Muscle of leg (tissue), 11 donors: ENCODE results near the gene ABLIM2. TPM values are rescaled to one million over a fixed set of nuclear protein-coding genes. Genes with fewer than 3 reads are reported as not detected.
"Not testable (repeated sequence)": the region's sequence is repeated elsewhere in the genome, so short reads cannot be mapped to it uniquely, and the experiment has no call there.

ENCODE experiments used
- DNase-seq: peaks from one replicate; pipeline ENCODE4 v3.0.0; 2013
- H3K27ac ChIP-seq: one replicate; pipeline ENCODE4 v1.5.1; 2013; ENCODE audit warnings: mild to moderate bottlenecking, low read length, control low read depth
- H3K27me3 ChIP-seq: one replicate; pipeline ENCODE4 v1.6.1; 2013; ENCODE audit warnings: low read length; ENCODE audit not compliant: control insufficient read depth, insufficient read depth
- H3K36me3 ChIP-seq: one replicate; pipeline ENCODE4 v1.6.1; 2013; ENCODE audit warnings: low read length; ENCODE audit not compliant: control insufficient read depth, insufficient read depth
- H3K4me1 ChIP-seq: one replicate; pipeline ENCODE4 v1.6.1; 2013; ENCODE audit warnings: low read length; ENCODE audit not compliant: control insufficient read depth, insufficient read depth
- H3K4me3 ChIP-seq: one replicate; pipeline ENCODE4 v1.5.1; 2013; ENCODE audit warnings: low read length, control low read depth
- H3K9me3 ChIP-seq: replicated peaks from 2 replicates; pipeline ENCODE4 v1.6.1; 2013; ENCODE audit warnings: low read depth, low read length; ENCODE audit not compliant: control insufficient read depth
- WGBS: methylation state at CpG from one replicate; pipeline ENCODE4 v1.1.5; 2013; ENCODE audit warnings: missing lambda C conversion rate; ENCODE audit not compliant: insufficient coverage; 5-methylcytosine and 5-hydroxymethylcytosine counted together
- polyA plus RNA-seq, 8 donors: library from polyadenylated mRNA; unstranded; fragments of 120-200 nt; gene quantifications; one replicate each; pipeline versions ENCODE4 v1.2.1 to v1.2.3, GENCODE V29; 2013; ENCODE audit warnings: inconsistent platforms in 1 of 8, low replicate concordance in 1 of 8; ENCODE audit not compliant: insufficient read length in 8 of 8, insufficient read depth in 1 of 8
- total RNA-seq: library from RNA; stranded (reverse); fragments of 120-200 nt; gene quantifications from one replicate; pipeline ENCODE4 v1.2.4, GENCODE V29; 2013

Gene ABLIM2
- total and polyA plus RNA-seq, 9 donors = 3.1 to 10.5 (median 5.7) TPM

- not testable (repeated sequence) for H3K4me3 ChIP-seq, H3K27me3 ChIP-seq, DNase-seq, H3K9me3 ChIP-seq, H3K36me3 ChIP-seq, H3K27ac ChIP-seq, H3K4me1 ChIP-seq
- 88% methylated on average over 16 of the region's 18 CpGs for WGBS
Observed at GRCh38 chr4:7918187-7918586, 240.4 kb downstream of the ABLIM2 start.

GRCh38 chr4:7917669-7918068 lies 240.9 kb downstream of the ABLIM2 start:
- WGBS = 57% methylated on average over 4 of the region's 6 CpGs

DNA sequence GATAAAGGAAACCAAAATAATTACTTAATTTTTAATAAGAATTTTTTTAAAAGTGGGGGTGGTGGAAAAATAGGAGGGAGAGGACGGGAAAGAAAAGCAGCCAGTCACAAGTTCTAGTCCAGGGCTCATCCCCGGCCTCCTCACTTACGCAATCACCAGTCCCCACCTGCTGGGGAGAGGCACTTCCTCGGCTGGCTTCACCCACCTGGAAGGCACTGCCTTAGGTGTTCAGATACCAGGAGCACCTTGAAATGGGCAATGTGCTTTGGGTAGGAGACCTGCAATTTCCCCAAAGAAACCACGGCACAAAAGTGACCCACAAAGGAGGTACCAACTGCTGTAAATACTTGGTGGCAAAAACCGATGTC lies 242.8 kb downstream of the ABLIM2 start:
- DNase-seq = no peak
- Histone ChIP-seq H3K9me3 (no peaks in the 10 kb centered on the region), H3K27me3 (no peaks in the 10 kb centered on the region), H3K27ac (no peak overlapping the region), H3K4me3 (no peak overlapping the region), H3K36me3 (no peaks in the 10 kb centered on the region), H3K4me1 (peaks cover 12% of the 10 kb centered on the region)
- 80% methylated on average over 3 of the region's 6 CpGs for WGBS

More at GRCh38 chr4:7917669-7918068, 240.9 kb downstream of the ABLIM2 start:
- no peaks in the 10 kb centered on the region for H3K4me1 ChIP-seq
- no peak for DNase-seq
- no peak overlapping the region for H3K4me3 ChIP-seq
- no peaks in the 10 kb centered on the region for H3K9me3 ChIP-seq
- H3K27me3 ChIP-seq = no peaks in the 10 kb centered on the region
- no peaks in the 10 kb centered on the region for H3K36me3 ChIP-seq
- no peak overlapping the region for H3K27ac ChIP-seq

Other genes starting within 250 kb of the ABLIM2 start
- gene AFAP1, start 219.0 kb downstream of the ABLIM2 start, total RNA-seq = 25.4 TPM
- 10 to 100 TPM; 21.9 to 43.0 (median 34.3) TPM for gene AFAP1, start 219.0 kb downstream of the ABLIM2 start, polyA plus RNA-seq
- 9.6 TPM for gene SH3TC1, start 40.5 kb upstream of the ABLIM2 start, total RNA-seq
- 10 to 100 TPM in 3 of 8 donors, 1 to 10 TPM in 5; 6.8 to 21.3 (median 9.8) TPM for gene SH3TC1, start 40.5 kb upstream of the ABLIM2 start, polyA plus RNA-seq
- gene HTRA3, start 110.9 kb upstream of the ABLIM2 start, total RNA-seq = 46.8 TPM
- gene HTRA3, start 110.9 kb upstream of the ABLIM2 start, polyA plus RNA-seq = 10 to 100 TPM; 40.7 to 87.4 (median 61.3) TPM